HepG2 (cell line): ENCODE results near the gene CTIF. TPM values are rescaled to one million over a fixed set of nuclear protein-coding genes. Genes with fewer than 3 reads are reported as not detected.

ENCODE experiments used
- ATAC-seq: fragments of 200-7000 bp; cut with Tn5 transposase; 3 replicates; pipeline ENCODE4 v1.9.1; 2020; ENCODE audit warnings: mild to moderate bottlenecking, moderate library complexity
- BruUV-seq: library from RNA; stranded (reverse); fragments of 400-500 nt; replicated peaks from 2 replicates; lab custom pipeline; 2021; lab: Mats Ljungman, UMichigan
- CTCF ChIA-PET: fragments of 300-600 bp; formaldehyde crosslinking; extraction: SDS; loops from one replicate; lab custom pipeline; 2021; ENCODE audit warnings: low total read pairs, inconsistent platforms, low intra/inter-chr PET ratio; lab: Yijun Ruan, JAX
- POLR2A ChIA-PET: fragments of 350-600 bp; sonication (Branson Sonifier 250); formaldehyde crosslinking; loops from one replicate; lab custom pipeline; 2020; ENCODE audit warnings: antibody characterized with exemption, inconsistent platforms; lab: Yijun Ruan, JAX
- DNase-seq: peaks from one replicate; pipeline ENCODE4 v3.0.0-alpha.2; 2015; ENCODE audit warnings: low spot score
- FAIRE-seq: peaks from 3 replicates; lab custom pipeline; 2011; peaks lifted over from hg19 to GRCh38; lab: Jason Lieb, UNC
- H2AFZ ChIP-seq: one replicate; pipeline ENCODE4 v1.6.1; 2011; ENCODE audit warnings: low read length, inconsistent platforms
- H3K27ac ChIP-seq: fragments of 300-600 bp; 3 replicates; pipeline ENCODE4 v1.8.0; 2011; ENCODE audit warnings: mixed run types, mild to moderate bottlenecking, mixed read lengths, low read length, inconsistent platforms; ENCODE audit not compliant: insufficient read depth; ENCODE audit errors: extremely low read length
- H3K27me3 ChIP-seq, 2 experiments: fragments of 200-600 bp in 1 of 2; 2 replicates in 1 of 2; 3 replicates in 1 of 2; pipeline versions ENCODE4 v1.6.0 to v1.8.0; 2011; ENCODE audit warnings: low read length in 2 of 2, mild to moderate bottlenecking in 2 of 2, moderate library complexity in 2 of 2, inconsistent platforms in 1 of 2; ENCODE audit not compliant: insufficient read depth in 2 of 2, control insufficient read depth in 1 of 2
- H3K36me3 ChIP-seq, 2 experiments: fragments of 200-600 bp in 1 of 2; replicated peaks in 1 of 2; 2 replicates in 1 of 2; 3 replicates in 1 of 2; pipeline versions ENCODE4 v1.5.1 to v1.8.0; 2011; ENCODE audit warnings: low read length in 2 of 2, inconsistent platforms in 1 of 2; ENCODE audit not compliant: insufficient read depth in 2 of 2, control insufficient read depth in 1 of 2
- H3K4me1 ChIP-seq: 2 replicates; pipeline ENCODE4 v1.5.1; 2012; ENCODE audit warnings: low read length, inconsistent platforms; ENCODE audit not compliant: insufficient read depth
- H3K4me2 ChIP-seq: 2 replicates; pipeline ENCODE4 v1.6.0; 2011; ENCODE audit warnings: low read depth, low read length, inconsistent platforms
- H3K4me3 ChIP-seq, 3 experiments: fragments of 200-600 bp in 1 of 3; sonication (generic), shearing (Covaris generic) in 1 of 3; replicated peaks in 1 of 3; 2 replicates each; pipeline ENCODE4 v1.5.1; 2011 to 2016; ENCODE audit warnings: low read length in 3 of 3, inconsistent platforms in 2 of 3, low read depth in 2 of 3, mild to moderate bottlenecking in 2 of 3, control low read depth in 1 of 3, mixed read lengths in 1 of 3; ENCODE audit not compliant: insufficient read depth in 1 of 3
- H3K79me2 ChIP-seq: one replicate; pipeline ENCODE4 v1.6.1; 2011; ENCODE audit warnings: low read length, inconsistent platforms; ENCODE audit not compliant: insufficient read depth
- H3K9ac ChIP-seq: 2 replicates; pipeline ENCODE4 v1.6.0; 2011; ENCODE audit warnings: mild to moderate bottlenecking, low read depth, low read length, inconsistent platforms; ENCODE audit not compliant: insufficient read depth
- H3K9me3 ChIP-seq: 2 replicates; pipeline ENCODE4 v1.5.1; 2012; ENCODE audit warnings: mild to moderate bottlenecking, low read length
- H4K20me1 ChIP-seq: 2 replicates; pipeline ENCODE4 v1.6.0; 2011; ENCODE audit warnings: inconsistent platforms, mild to moderate bottlenecking, low read length, moderate library complexity; ENCODE audit not compliant: insufficient read depth
- ARID3A ChIP-seq: IDR thresholded peaks from 2 replicates; pipeline ENCODE4 v1.6.1; 2012; ENCODE audit warnings: low read depth, low read length, improper control_type of control experiment
- BRD4 ChIP-seq: sonication (generic); formaldehyde crosslinking; IDR thresholded peaks from 2 replicates; pipeline ENCODE4 v1.4.0; 2020; ENCODE audit warnings: missing genetic modification reagents
- BRF2 ChIP-seq: sonication (generic); formaldehyde crosslinking; IDR thresholded peaks from 2 replicates; pipeline ENCODE4 v1.8.1; 2022; ENCODE audit warnings: mild to moderate bottlenecking, missing genetic modification reagents
- CHCHD3 ChIP-seq: sonication (generic); formaldehyde crosslinking; IDR thresholded peaks from 2 replicates; pipeline ENCODE4 v1.8.0; 2022; ENCODE audit warnings: mild to moderate bottlenecking, missing genetic modification reagents, moderate library complexity
- FOXA3 ChIP-seq: IDR thresholded peaks from 2 replicates; pipeline ENCODE4 v1.6.1; 2016; ENCODE audit warnings: missing genetic modification reagents, missing compliant biosample characterization
- KLF6 ChIP-seq: IDR thresholded peaks from 2 replicates; pipeline ENCODE4 v1.8.0; 2016; ENCODE audit warnings: missing biosample characterization, missing genetic modification reagents
- NCOR1 ChIP-seq: fragments of 200-600 bp; sonication (generic); IDR thresholded peaks from 2 replicates; pipeline ENCODE4 v1.7.0; 2017; ENCODE audit warnings: antibody characterized with exemption, low read length, borderline replicate concordance
- NFIC ChIP-seq: IDR thresholded peaks from 2 replicates; pipeline ENCODE4 v1.6.1; 2012; ENCODE audit warnings: mild to moderate bottlenecking, low read length, inconsistent platforms
- ONECUT2 ChIP-seq: sonication (generic); formaldehyde crosslinking; IDR thresholded peaks from 2 replicates; pipeline ENCODE4 v1.4.0; 2020; ENCODE audit warnings: missing genetic modification reagents
- PAXIP1 ChIP-seq: sonication (generic); formaldehyde crosslinking; conservative IDR thresholded peaks from 2 replicates; pipeline ENCODE4 v1.4.0; 2020; ENCODE audit warnings: mild to moderate bottlenecking, missing genetic modification reagents, moderate library complexity
- ZNF362 ChIP-seq: sonication (generic); formaldehyde crosslinking; IDR thresholded peaks from 2 replicates; pipeline ENCODE4 v1.4.0; 2020; ENCODE audit warnings: missing genetic modification reagents, mild to moderate bottlenecking, borderline replicate concordance
- ZNF484 ChIP-seq: sonication (generic); formaldehyde crosslinking; IDR thresholded peaks from 2 replicates; pipeline ENCODE4 v1.5.1; 2020; ENCODE audit warnings: mild to moderate bottlenecking, low read depth, missing genetic modification reagents, borderline replicate concordance
- ZNF720 ChIP-seq: sonication (generic); formaldehyde crosslinking; IDR thresholded peaks from 2 replicates; pipeline ENCODE4 v1.4.0; 2020; ENCODE audit warnings: missing genetic modification reagents
- ZNF766 ChIP-seq: sonication (generic); formaldehyde crosslinking; IDR thresholded peaks from 2 replicates; pipeline ENCODE4 v1.5.0; 2020; ENCODE audit warnings: missing genetic modification reagents, borderline replicate concordance
- WGBS: methylation state at CpG from one replicate; pipeline ENCODE4 v1.1.6; 2017; ENCODE audit warnings: low lambda C conversion rate; 5-methylcytosine and 5-hydroxymethylcytosine counted together
- in situ Hi-C: cut with HindIII; loops from 2 replicates; pipeline ENCODE4 v1.10.0; 2017; ENCODE audit warnings: low pct_unique_long_range_greater_than_20kb; ENCODE audit not compliant: extremely low pct_ligation_motif_present
- intact Hi-C: fragments of 100-400 bp; cut with micrococcal nuclease; formaldehyde crosslinking; loops from one replicate; pipeline ENCODE4 v1.10.0; 2022; ENCODE audit not compliant: unreplicated experiment
- polyA plus RNA-seq, 8 experiments: library from polyadenylated mRNA; depleted of rRNA in 3 of 8; stranded (reverse) in 7 of 8; unstranded in 1 of 8; fragments of >200 nt; fragmentation: Illumina TruSeq in 4 of 8; extraction: Trizol in 4 of 8; gene quantifications; 2 replicates each; pipeline versions ENCODE4 v1.2.1 to v1.2.3, GENCODE V29; 2011 to 2016; ENCODE audit warnings: low read depth in 4 of 8, missing spikeins in 1 of 8, mixed read lengths in 1 of 8; ENCODE audit not compliant: insufficient read depth in 1 of 8
- total RNA-seq, 5 experiments: library from RNA; depleted of rRNA; stranded (reverse); fragments of >200 nt; fragmentation: Illumina TruSeq; extraction: Trizol; gene quantifications; 2 replicates each; pipeline ENCODE4 v1.2.3, GENCODE V29; 2016; ENCODE audit warnings: low read depth in 1 of 5

The CTIF gene
- total and polyA plus RNA-seq, 2 of the 13 experiments (the other 11 are each of a cell fraction or from before 2014, with no cell fraction given): 18.2 to 28.0 TPM

GRCh38 chr18:48670751-48671560 is 132.1 kb downstream of the CTIF start:
- H3K36me3 ChIP-seq: peaks cover 22 to 47% of the 10 kb centered on the region in 2 experiments
- in situ Hi-C loops: loop anchor here (10.0 kb wide), 1 partner anchor 384 kb away; no protein-coding TSS in a partner anchor

More at GRCh38 chr18:48670751-48671560, 132.1 kb downstream of the CTIF start:
- no peak overlapping the region for H3K27ac ChIP-seq
- H3K9ac ChIP-seq: no peak overlapping the region
- peaks cover 4% of the 10 kb centered on the region; the same call in 1 of the 2 replicates for H3K9me3 ChIP-seq
- DNase-seq (no peak), FAIRE-seq (no peak), ATAC-seq (no peak; the same call in 2 of the 3 replicates)
- BruUV-seq: no TSS peak
- ChIA-PET CTCF (no interaction called here), POLR2A (no interaction called here)
- H3K4me1 ChIP-seq: peaks cover 30% of the 10 kb centered on the region
- H3K27me3 ChIP-seq: no peaks in the 10 kb centered on the region
- 94% methylated on average over 4 of the region's 4 CpGs for WGBS
- H3K79me2 ChIP-seq: no peaks in the 10 kb centered on the region
- H4K20me1 ChIP-seq: no peaks in the 10 kb centered on the region
- intact Hi-C loops: loop anchor here (10.0 kb wide), 1 partner anchor 114 kb away; no protein-coding TSS in a partner anchor
- TF ChIP-seq ZNF362 (CRISPR knock-in tag) (peak; percentile 30; the same call in 1 of the 2 replicates), PAXIP1 (peak; percentile 32; the same call in 1 of the 2 replicates), ZNF766 (CRISPR knock-in tag) (no peak), ARID3A (no peak), CHCHD3 (CRISPR knock-in tag) (no peak), FOXA3 (CRISPR knock-in tag) (no peak), ZNF720 (CRISPR knock-in tag) (no peak), NCOR1 (no peak), ONECUT2 (CRISPR knock-in tag) (0 out of 2 replicates have a peak, but pooled peaks have one; percentile 67), BRF2 (CRISPR knock-in tag) (no peak), KLF6 (CRISPR knock-in tag) (no peak), ZNF484 (CRISPR knock-in tag) (no peak), NFIC (peak; percentile 39; the same call in 1 of the 2 replicates), BRD4 (CRISPR knock-in tag) (no peak)
- no peak overlapping the region for H2AFZ ChIP-seq
- H3K4me2 ChIP-seq: no peak overlapping the region
- no peak overlapping the region for H3K4me3 ChIP-seq
